H9 (cell line): ENCODE measurements around the gene FBLN1. TPM values are rescaled to one million over a fixed set of nuclear protein-coding genes. Genes with fewer than 3 reads are reported as not detected.

Source experiments
- DNase-seq: peaks from one replicate; pipeline ENCODE4 v3.0.0-alpha.2; 2017
- H2AFZ ChIP-seq: one replicate; pipeline ENCODE4 v1.6.1; 2013; ENCODE audit warnings: mild to moderate bottlenecking, low read length, control low read depth, moderate library complexity
- H2AK5ac ChIP-seq: 2 replicates; pipeline ENCODE4 v1.6.1; 2013; ENCODE audit warnings: low read length, control low read depth, mixed read lengths; ENCODE audit not compliant: insufficient read length
- H2BK120ac ChIP-seq: one replicate; pipeline ENCODE4 v1.6.1; 2013; ENCODE audit warnings: low read depth, mild to moderate bottlenecking, low read length, control low read depth, inconsistent platforms; ENCODE audit not compliant: poor library complexity, severe bottlenecking
- H2BK12ac ChIP-seq: 2 replicates; pipeline ENCODE4 v1.6.1; 2013; ENCODE audit warnings: low read length, control low read depth, mixed read lengths, low read depth; ENCODE audit not compliant: insufficient read length
- H2BK15ac ChIP-seq: 2 replicates; pipeline ENCODE4 v1.6.1; 2013; ENCODE audit warnings: low read depth, low read length, control low read depth
- H2BK20ac ChIP-seq: one replicate; pipeline ENCODE4 v1.6.1; 2013; ENCODE audit warnings: low read depth, mild to moderate bottlenecking, low read length, control low read depth, inconsistent platforms; ENCODE audit not compliant: poor library complexity, severe bottlenecking
- H2BK5ac ChIP-seq: 2 replicates; pipeline ENCODE4 v1.6.1; 2013; ENCODE audit warnings: low read length, control low read depth, mixed read lengths; ENCODE audit not compliant: insufficient read length
- H3K14ac ChIP-seq: 2 replicates; pipeline ENCODE4 v1.6.1; 2013; ENCODE audit warnings: low read length, control low read depth; ENCODE audit not compliant: insufficient read depth
- H3K18ac ChIP-seq: 2 replicates; pipeline ENCODE4 v1.6.1; 2013; ENCODE audit warnings: low read depth, mild to moderate bottlenecking, mixed read lengths, low read length, control low read depth; ENCODE audit not compliant: insufficient read length
- H3K23ac ChIP-seq: 2 replicates; pipeline ENCODE4 v1.6.1; 2013; ENCODE audit warnings: low read length, control low read depth, mixed read lengths, low read depth; ENCODE audit not compliant: insufficient read length
- H3K23me2 ChIP-seq: 2 replicates; pipeline ENCODE4 v1.6.1; 2013; ENCODE audit warnings: low read depth, mild to moderate bottlenecking, mixed read lengths, low read length, control low read depth; ENCODE audit not compliant: insufficient read length, poor library complexity, severe bottlenecking
- H3K27ac ChIP-seq: 2 replicates; pipeline ENCODE4 v1.5.1; 2013; ENCODE audit warnings: low read length, control low read depth, mixed read lengths, low read depth; ENCODE audit not compliant: insufficient read length
- H3K27me3 ChIP-seq: 2 replicates; pipeline ENCODE4 v1.6.1; 2013; ENCODE audit warnings: low read length, control low read depth, inconsistent platforms; ENCODE audit not compliant: insufficient read depth
- H3K4ac ChIP-seq: 2 replicates; pipeline ENCODE4 v1.6.1; 2013; ENCODE audit warnings: low read depth, mild to moderate bottlenecking, control low read depth, inconsistent platforms, low read length, moderate library complexity
- H3K4me1 ChIP-seq: 2 replicates; pipeline ENCODE4 v1.6.1; 2013; ENCODE audit warnings: low read length, control low read depth, inconsistent platforms; ENCODE audit not compliant: insufficient read depth
- H3K4me2 ChIP-seq: 2 replicates; pipeline ENCODE4 v1.6.1; 2013; ENCODE audit warnings: low read length, control low read depth, mixed read lengths; ENCODE audit not compliant: insufficient read length, insufficient read depth
- H3K56ac ChIP-seq: 2 replicates; pipeline ENCODE4 v1.6.1; 2013; ENCODE audit warnings: low read depth, mild to moderate bottlenecking, mixed read lengths, low read length, control low read depth; ENCODE audit not compliant: insufficient read length
- H3K79me1 ChIP-seq: 2 replicates; pipeline ENCODE4 v1.6.1; 2013; ENCODE audit warnings: low read depth, mild to moderate bottlenecking, moderate library complexity, low read length, control low read depth, inconsistent platforms; ENCODE audit not compliant: insufficient read depth, poor library complexity, severe bottlenecking
- H3K79me2 ChIP-seq: 2 replicates; pipeline ENCODE4 v1.6.1; 2013; ENCODE audit warnings: low read length, control low read depth, inconsistent platforms; ENCODE audit not compliant: insufficient read depth
- H3K9ac ChIP-seq: 2 replicates; pipeline ENCODE4 v1.6.1; 2013; ENCODE audit warnings: low read length, control low read depth, mixed read lengths; ENCODE audit not compliant: insufficient read length; ENCODE audit errors: extremely low read depth
- H3K9me3 ChIP-seq: one replicate; pipeline ENCODE4 v1.6.1; 2013; ENCODE audit warnings: low read depth, low read length, inconsistent platforms; ENCODE audit not compliant: control insufficient read depth
- H3T11ph ChIP-seq: one replicate; pipeline ENCODE4 v1.6.1; 2013; ENCODE audit warnings: mild to moderate bottlenecking, low read length, control low read depth, inconsistent platforms
- H4K20me1 ChIP-seq: one replicate; pipeline ENCODE4 v1.6.1; 2013; ENCODE audit not compliant: control insufficient read depth, insufficient read length, insufficient read depth
- H4K5ac ChIP-seq: 2 replicates; pipeline ENCODE4 v1.6.1; 2013; ENCODE audit warnings: low read depth, mild to moderate bottlenecking, mixed read lengths, low read length, control low read depth; ENCODE audit not compliant: insufficient read length
- H4K8ac ChIP-seq: replicated peaks from 2 replicates; pipeline ENCODE4 v1.6.1; 2013; ENCODE audit warnings: low read length, control low read depth, mixed read lengths, low read depth; ENCODE audit not compliant: insufficient read length
- H4K91ac ChIP-seq: 2 replicates; pipeline ENCODE4 v1.6.1; 2013; ENCODE audit warnings: low read depth, mild to moderate bottlenecking, moderate library complexity, mixed read lengths, low read length, control low read depth; ENCODE audit not compliant: insufficient read length
- H3K27ac Mint-ChIP-seq, 3 experiments: 2 replicates in 2 of 3; 3 replicates in 1 of 3; pipeline ENCODE4 v1.8.0; 2020 to 2021; ENCODE audit warnings: mixed read lengths in 3 of 3, mild to moderate bottlenecking in 1 of 3, moderate library complexity in 1 of 3
- H3K27me3 Mint-ChIP-seq: 2 replicates; pipeline ENCODE4 v1.8.0; 2021; ENCODE audit warnings: low read depth, mild to moderate bottlenecking, moderate library complexity, mixed read lengths
- H3K36me3 Mint-ChIP-seq, 3 experiments: 2 replicates in 2 of 3; 3 replicates in 1 of 3; pipeline ENCODE4 v1.8.0; 2020 to 2021; ENCODE audit warnings: low read depth in 3 of 3, mixed read lengths in 3 of 3; ENCODE audit not compliant: insufficient read depth in 1 of 3
- H3K4me1 Mint-ChIP-seq, 2 experiments: 2 replicates each; pipeline ENCODE4 v1.8.0; 2020; ENCODE audit warnings: mixed read lengths in 2 of 2
- H3K4me3 Mint-ChIP-seq, 2 experiments: 2 replicates in 1 of 2; 3 replicates in 1 of 2; pipeline ENCODE4 v1.8.0; 2020 to 2021; ENCODE audit warnings: mild to moderate bottlenecking in 2 of 2, mixed read lengths in 2 of 2, moderate library complexity in 1 of 2
- H3K9me3 Mint-ChIP-seq, 2 experiments: 2 replicates in 1 of 2; 3 replicates in 1 of 2; pipeline ENCODE4 v1.8.0; 2020; ENCODE audit warnings: mild to moderate bottlenecking in 2 of 2, mixed read lengths in 2 of 2, moderate library complexity in 1 of 2
- CTCF ChIP-seq: fragments of 200-600 bp; sonication (generic); conservative IDR thresholded peaks from 3 replicates; pipeline ENCODE4 v1.8.0; 2021; ENCODE audit warnings: antibody characterized with exemption, mild to moderate bottlenecking
- WGBS: extraction: QIAGEN DNeasy Blood & Tissue Kit; methylation state at CpG from one replicate; pipeline ENCODE4 v1.1.7; 2013; ENCODE audit warnings: missing lambda C conversion rate, low lambda C conversion rate, mixed read lengths; ENCODE audit not compliant: insufficient read length; ENCODE audit errors: extremely low coverage; 5-methylcytosine and 5-hydroxymethylcytosine counted together
- total RNA-seq: library from RNA; stranded (reverse); gene quantifications from 2 replicates; pipeline ENCODE4 v1.2.1, GENCODE V29; 2021

Gene FBLN1
- total RNA-seq, 1 experiment from 2014 or later = 140 TPM

- Histone ChIP-seq H4K20me1 (no peaks in the 10 kb centered on the region), H3K56ac (no peak overlapping the region), H3K23ac (no peak overlapping the region), H3K18ac (no peak overlapping the region), H2AFZ (no peak overlapping the region), H3K4me1 (no peaks in the 10 kb centered on the region), H3K27me3 (no peaks in the 10 kb centered on the region), H4K8ac (no peak overlapping the region), H3K14ac (no peak overlapping the region), H3K79me2 (no peaks in the 10 kb centered on the region), H2BK5ac (no peak overlapping the region), H2BK15ac (no peak overlapping the region), H3K9ac (no peak overlapping the region), H3K27ac (no peak overlapping the region), H2BK120ac (no peak overlapping the region), H3K4me2 (no peak overlapping the region), H4K5ac (no peak overlapping the region), H3T11ph (no peak overlapping the region), H3K23me2 (no peaks in the 10 kb centered on the region), H3K4ac (no peak overlapping the region), H2BK12ac (no peak overlapping the region), H4K91ac (no peak overlapping the region), H3K79me1 (no peaks in the 10 kb centered on the region), H2AK5ac (no peak overlapping the region), H2BK20ac (no peak overlapping the region), H3K9me3 (no peaks in the 10 kb centered on the region)
- WGBS = no CpG with 5 or more reads among the region's 6 CpGs
- H3K27me3 Mint-ChIP-seq = no peaks in the 10 kb centered on the region; the same call in 1 of the 2 replicates
- no peak for TF ChIP-seq CTCF
- H3K9me3 Mint-ChIP-seq = no peaks in the 10 kb centered on the region
- peaks cover 37 to 80% (median 73%) of the 10 kb centered on the region in 3 experiments for H3K36me3 Mint-ChIP-seq
- DNase-seq = no peak
- no peak overlapping the region for H3K4me3 Mint-ChIP-seq
- H3K4me1 Mint-ChIP-seq = peaks cover 0 to 13% of the 10 kb centered on the region in 2 experiments; a peak in 2 of 4 replicates
- no peak overlapping the region for H3K27ac Mint-ChIP-seq
Observed at GRCh38 chr22:45547731-45548130, 45.0 kb downstream of the FBLN1 start.
